Thoracic aorta (tissue), 2 donors: ENCODE results near the gene TULP4. TPM values are rescaled to one million over a fixed set of nuclear protein-coding genes. Genes with fewer than 3 reads are reported as not detected.

Experiments
- ATAC-seq: fragments of 150-250 bp; one replicate; pipeline ENCODE4 v1.8.0; 2017; ENCODE audit warnings: low read depth; ENCODE audit not compliant: insufficient number of reproducible peaks, low FRiP score
- DNase-seq: peaks from one replicate; pipeline ENCODE4 v3.0.0-alpha.2; 2020; ENCODE audit warnings: low spot score
- H3K27ac ChIP-seq, 2 donors: fragments of 200-600 bp; sonication (generic); 1 replicate in 1 of 2; 2 replicates in 1 of 2; pipeline ENCODE4 v1.5.1; 2016; ENCODE audit warnings: mild to moderate bottlenecking in 2 of 2, moderate library complexity in 2 of 2
- H3K27me3 ChIP-seq: fragments of 200-600 bp; sonication (generic); replicated peaks from 2 replicates; pipeline ENCODE4 v1.6.0; 2016; ENCODE audit warnings: mild to moderate bottlenecking; ENCODE audit not compliant: insufficient read depth
- H3K36me3 ChIP-seq: fragments of 200-600 bp; sonication (generic); one replicate; pipeline ENCODE4 v1.5.1; 2016
- H3K4me1 ChIP-seq, 2 donors: fragments of 200-600 bp; sonication (generic); 1 replicate in 1 of 2; 2 replicates in 1 of 2; pipeline versions ENCODE4 v1.5.1 to v1.6.0; 2016; ENCODE audit warnings: low read depth in 2 of 2, mild to moderate bottlenecking in 1 of 2; ENCODE audit not compliant: control insufficient read depth in 1 of 2
- H3K4me3 ChIP-seq: fragments of 200-600 bp; sonication (generic); 2 replicates; pipeline ENCODE4 v1.5.1; 2016; ENCODE audit warnings: mild to moderate bottlenecking
- H3K9me3 ChIP-seq: fragments of 200-600 bp; sonication (generic); 2 replicates; pipeline ENCODE4 v1.5.1; 2016
- total RNA-seq, 2 donors: library from RNA; depleted of rRNA; stranded (reverse); fragments of >200 nt; gene quantifications; one replicate each; pipeline versions ENCODE4 v1.1.0 to v1.2.3, GENCODE V29; 2016
- TF ChIP-seq, protein P1 (sequence below): fragments of 200-600 bp; sonication (generic); IDR thresholded peaks from one replicate; pipeline ENCODE4 v1.5.1; 2019; ENCODE audit warnings: antibody characterized with exemption

The TULP4 gene
- total RNA-seq, 2 donors from 2014 or later = 75.5 to 189 TPM

DNA sequence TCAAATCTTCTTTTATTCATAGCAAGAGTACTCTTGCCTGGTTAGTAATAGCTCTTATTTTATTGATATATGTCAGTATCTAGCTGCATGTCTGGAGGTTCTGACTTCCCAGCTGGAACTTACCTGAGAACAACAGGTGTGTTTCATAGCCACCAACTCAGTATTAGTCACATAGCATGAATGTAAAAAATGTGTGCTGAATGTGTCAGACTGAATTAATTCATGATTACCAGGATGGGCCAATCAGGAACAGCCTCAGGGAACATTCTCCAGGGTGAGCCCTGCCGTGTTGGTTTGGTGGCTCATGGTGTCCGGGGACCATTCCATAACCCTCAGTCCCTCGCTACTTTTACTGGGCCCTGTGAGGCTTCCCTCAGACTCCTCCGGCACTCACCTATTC, 99.7 kb downstream of the TULP4 start:
- Histone ChIP-seq H3K9me3 (no peaks in the 10 kb centered on the region), H3K4me3 (no peak overlapping the region), H3K36me3 (peaks cover 5% of the 10 kb centered on the region), H3K27ac (no peak overlapping the region), H3K27me3 (no peaks in the 10 kb centered on the region), H3K4me1 (peaks cover 15 to 24% of the 10 kb centered on the region in 2 donors)
- DNase-seq (no peak), ATAC-seq (no peak)
- TF ChIP-seq, protein P1, sequence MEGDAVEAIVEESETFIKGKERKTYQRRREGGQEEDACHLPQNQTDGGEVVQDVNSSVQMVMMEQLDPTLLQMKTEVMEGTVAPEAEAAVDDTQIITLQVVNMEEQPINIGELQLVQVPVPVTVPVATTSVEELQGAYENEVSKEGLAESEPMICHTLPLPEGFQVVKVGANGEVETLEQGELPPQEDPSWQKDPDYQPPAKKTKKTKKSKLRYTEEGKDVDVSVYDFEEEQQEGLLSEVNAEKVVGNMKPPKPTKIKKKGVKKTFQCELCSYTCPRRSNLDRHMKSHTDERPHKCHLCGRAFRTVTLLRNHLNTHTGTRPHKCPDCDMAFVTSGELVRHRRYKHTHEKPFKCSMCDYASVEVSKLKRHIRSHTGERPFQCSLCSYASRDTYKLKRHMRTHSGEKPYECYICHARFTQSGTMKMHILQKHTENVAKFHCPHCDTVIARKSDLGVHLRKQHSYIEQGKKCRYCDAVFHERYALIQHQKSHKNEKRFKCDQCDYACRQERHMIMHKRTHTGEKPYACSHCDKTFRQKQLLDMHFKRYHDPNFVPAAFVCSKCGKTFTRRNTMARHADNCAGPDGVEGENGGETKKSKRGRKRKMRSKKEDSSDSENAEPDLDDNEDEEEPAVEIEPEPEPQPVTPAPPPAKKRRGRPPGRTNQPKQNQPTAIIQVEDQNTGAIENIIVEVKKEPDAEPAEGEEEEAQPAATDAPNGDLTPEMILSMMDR = no peak

DNA sequence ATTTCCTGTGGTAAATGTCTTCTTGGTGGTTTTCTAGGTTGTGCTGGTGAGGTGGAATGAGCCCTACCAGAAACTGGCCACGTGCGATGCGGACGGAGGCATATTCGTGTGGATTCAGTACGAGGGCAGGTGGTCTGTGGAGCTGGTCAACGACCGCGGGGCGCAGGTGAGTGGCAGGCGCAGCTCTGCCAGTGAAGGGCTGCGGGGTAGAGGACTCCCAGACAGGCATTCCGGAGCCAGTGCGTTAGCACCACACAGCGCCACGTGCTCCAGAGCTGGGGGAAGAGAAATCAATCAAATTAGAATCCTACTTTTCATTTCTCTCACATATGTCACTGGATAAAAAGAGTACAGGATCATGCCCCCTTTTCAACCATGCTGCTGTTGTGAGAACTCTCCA, 100.8 kb downstream of the TULP4 start:
- H3K27me3 ChIP-seq = no peaks in the 10 kb centered on the region
- DNase-seq (no peak), ATAC-seq (no peak)
- no peaks in the 10 kb centered on the region for H3K9me3 ChIP-seq
- peaks cover 5% of the 10 kb centered on the region for H3K36me3 ChIP-seq
- H3K27ac ChIP-seq = no peak overlapping the region
- TF ChIP-seq, protein P1 = no peak
- no peak overlapping the region for H3K4me3 ChIP-seq
- peaks cover 15 to 21% of the 10 kb centered on the region in 2 donors for H3K4me1 ChIP-seq

DNA sequence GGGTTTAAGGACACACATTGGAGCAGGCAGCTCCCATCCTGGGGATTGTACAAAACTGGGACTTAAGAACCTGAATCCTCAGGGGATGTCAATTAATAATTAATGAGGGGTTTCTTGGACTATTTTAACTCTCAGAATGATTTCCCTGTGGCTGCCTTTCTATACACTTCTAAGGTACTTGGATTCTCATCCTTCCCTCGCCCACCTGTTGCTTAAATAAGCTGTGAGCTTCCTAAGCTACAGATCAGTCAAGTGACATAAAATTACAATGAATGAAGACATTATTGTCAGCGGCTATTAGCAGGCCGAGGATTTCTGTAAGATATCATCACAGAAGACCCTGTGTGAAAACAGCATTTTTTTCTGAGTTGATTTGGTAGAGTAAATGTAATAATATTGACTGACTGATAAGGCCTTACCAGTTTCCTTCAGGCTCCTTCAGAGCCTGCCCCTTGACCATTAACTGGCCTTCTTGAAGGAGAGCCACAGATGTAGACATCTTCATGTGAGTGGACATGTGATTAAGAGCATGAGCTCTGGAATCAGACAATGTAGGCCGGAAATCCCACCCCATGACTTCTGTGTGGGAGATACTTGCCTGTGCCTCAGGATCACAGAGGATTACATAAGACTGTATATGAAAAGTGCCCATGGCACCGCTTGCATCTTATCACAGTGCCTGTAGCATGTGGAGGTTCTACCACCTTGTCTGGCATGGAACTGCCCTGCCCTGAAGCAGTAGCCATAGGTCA, 101.7 kb downstream of the TULP4 start:
- Histone ChIP-seq H3K4me1 (peaks cover 8 to 11% of the 10 kb centered on the region in 2 donors), H3K27me3 (no peaks in the 10 kb centered on the region), H3K9me3 (no peaks in the 10 kb centered on the region), H3K27ac (no peak overlapping the region), H3K4me3 (no peak overlapping the region), H3K36me3 (peaks cover 5% of the 10 kb centered on the region)
- TF ChIP-seq, protein P1 = no peak
- DNase-seq (no peak), ATAC-seq (no peak)

DNA sequence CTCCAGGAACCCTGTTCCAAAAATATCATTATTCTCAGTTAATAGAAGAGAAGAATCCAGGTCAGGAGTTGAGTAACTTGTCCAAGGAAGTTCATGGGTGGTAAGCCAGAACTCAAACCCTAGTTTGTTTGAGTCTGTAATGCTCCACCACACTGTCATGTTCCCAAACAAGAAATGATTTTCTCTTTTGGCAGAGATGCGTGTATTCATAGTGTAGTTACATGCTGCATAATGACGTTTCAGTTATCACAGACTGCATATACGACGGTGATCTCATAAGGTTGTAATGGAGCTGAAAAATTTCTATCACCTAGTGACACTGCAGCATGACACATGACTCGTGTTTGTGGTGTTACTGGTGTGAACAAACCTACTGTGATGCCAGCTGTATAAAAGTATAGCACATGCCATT, 102.6 kb downstream of the TULP4 start:
- Histone ChIP-seq H3K9me3 (no peaks in the 10 kb centered on the region), H3K27me3 (no peaks in the 10 kb centered on the region), H3K4me3 (no peak overlapping the region), H3K36me3 (peaks cover 5% of the 10 kb centered on the region), H3K4me1 (peaks cover 3 to 4% of the 10 kb centered on the region in 2 donors), H3K27ac (no peak overlapping the region)
- DNase-seq (no peak), ATAC-seq (no peak)
- TF ChIP-seq, protein P1 = no peak

DNA sequence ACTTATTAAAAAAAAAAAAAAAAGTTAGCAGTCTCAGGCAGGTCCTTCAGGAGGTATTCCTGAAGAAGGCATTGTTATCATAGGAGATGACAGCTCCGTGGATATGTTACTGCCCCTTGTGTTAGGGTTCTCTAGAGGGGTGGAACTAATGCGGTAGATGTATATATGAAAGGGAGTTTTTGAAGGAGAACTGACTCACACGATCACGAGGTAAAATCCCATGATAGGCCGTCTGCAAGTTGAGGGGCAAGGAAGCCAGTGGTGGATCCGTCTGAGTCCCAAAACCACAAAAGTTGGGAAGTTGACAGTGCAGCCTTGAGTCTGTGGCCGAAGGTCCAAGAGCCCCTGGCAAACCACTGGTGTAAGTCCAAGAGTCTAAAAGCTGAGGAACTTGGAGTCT, 103.4 kb downstream of the TULP4 start:
- ATAC-seq = no peak
- H3K9me3 ChIP-seq = no peaks in the 10 kb centered on the region
- DNase-seq = no peak

More for the DNA sequence above, 103.4 kb downstream of the TULP4 start:
- Histone ChIP-seq H3K4me1 (no peaks in the 10 kb centered on the region), H3K27me3 (no peaks in the 10 kb centered on the region), H3K36me3 (peaks cover 5% of the 10 kb centered on the region), H3K4me3 (no peak overlapping the region), H3K27ac (no peak overlapping the region)
- TF ChIP-seq, protein P1 = no peak
